HepG2 (cell line): ENCODE data around the gene MTA2. TPM values are rescaled to one million over a fixed set of nuclear protein-coding genes. Genes with fewer than 3 reads are reported as not detected.
A peak's percentile ranks its signal among the peaks of the same experiment; 100 is the strongest.

ENCODE experiments used
- GABPA ChIP-seq, 2 experiments: IDR thresholded peaks; 2 replicates each; pipeline ENCODE4 v1.6.1; 2011 to 2016; ENCODE audit warnings: low read depth in 2 of 2, low read length in 1 of 2, missing biosample characterization in 1 of 2, missing genetic modification characterization in 1 of 2
- GFI1 ChIP-seq: sonication (generic); formaldehyde crosslinking; IDR thresholded peaks from 2 replicates; pipeline ENCODE4 v1.5.0; 2020; ENCODE audit warnings: missing genetic modification reagents, mild to moderate bottlenecking, borderline replicate concordance
- HOXA3 ChIP-seq: sonication (generic); formaldehyde crosslinking; IDR thresholded peaks from 2 replicates; pipeline ENCODE4 v1.5.0; 2020; ENCODE audit warnings: missing genetic modification reagents
- KLF9 ChIP-seq: IDR thresholded peaks from 2 replicates; pipeline ENCODE4 v1.6.1; 2016; ENCODE audit warnings: low read depth
- MAF1 ChIP-seq: sonication (generic); formaldehyde crosslinking; IDR thresholded peaks from 2 replicates; pipeline ENCODE4 v1.5.0; 2020; ENCODE audit warnings: missing genetic modification reagents, borderline replicate concordance
- NCOA1 ChIP-seq: sonication (generic); formaldehyde crosslinking; IDR thresholded peaks from 2 replicates; pipeline ENCODE4 v1.9.0; 2021; ENCODE audit warnings: missing genetic modification reagents
- NFE2L1 ChIP-seq: sonication (generic); formaldehyde crosslinking; IDR thresholded peaks from 2 replicates; pipeline ENCODE4 v1.4.0; 2020; ENCODE audit warnings: missing genetic modification reagents, mild to moderate bottlenecking, borderline replicate concordance
- NFYB ChIP-seq: sonication (generic); formaldehyde crosslinking; IDR thresholded peaks from 2 replicates; pipeline ENCODE4 v1.4.0; 2020; ENCODE audit warnings: missing genetic modification reagents
- SALL1 ChIP-seq: sonication (generic); formaldehyde crosslinking; IDR thresholded peaks from 2 replicates; pipeline ENCODE4 v1.8.0; 2022; ENCODE audit warnings: mild to moderate bottlenecking, missing genetic modification reagents
- SRY ChIP-seq: sonication (generic); formaldehyde crosslinking; IDR thresholded peaks from 2 replicates; pipeline ENCODE4 v1.8.0; 2022; ENCODE audit warnings: mild to moderate bottlenecking, missing genetic modification reagents
- TP53 ChIP-seq: sonication (generic); formaldehyde crosslinking; conservative IDR thresholded peaks from 2 replicates; pipeline ENCODE4 v1.4.0; 2020; ENCODE audit warnings: missing genetic modification reagents
- U2AF1 ChIP-seq: fragments of 200-400 bp; formaldehyde crosslinking; optimal IDR thresholded peaks from 2 replicates; pipeline ENCODE3; 2017; ENCODE audit warnings: mild to moderate bottlenecking, low read depth, low read length
- ZNF224 ChIP-seq: sonication (generic); formaldehyde crosslinking; IDR thresholded peaks from 2 replicates; pipeline ENCODE4 v1.5.0; 2020; ENCODE audit warnings: mild to moderate bottlenecking, missing genetic modification reagents
- ZNF878 ChIP-seq: sonication (generic); formaldehyde crosslinking; IDR thresholded peaks from 2 replicates; pipeline ENCODE4 v1.8.1; 2023; ENCODE audit warnings: mild to moderate bottlenecking, missing genetic modification reagents, moderate library complexity
- polyA plus RNA-seq, 8 experiments: library from polyadenylated mRNA; depleted of rRNA in 3 of 8; stranded (reverse) in 7 of 8; unstranded in 1 of 8; fragments of >200 nt; fragmentation: Illumina TruSeq in 4 of 8; extraction: Trizol in 4 of 8; gene quantifications; 2 replicates each; pipeline versions ENCODE4 v1.2.1 to v1.2.3, GENCODE V29; 2011 to 2016; ENCODE audit warnings: low read depth in 4 of 8, missing spikeins in 1 of 8, mixed read lengths in 1 of 8; ENCODE audit not compliant: insufficient read depth in 1 of 8
- total RNA-seq, 5 experiments: library from RNA; depleted of rRNA; stranded (reverse); fragments of >200 nt; fragmentation: Illumina TruSeq; extraction: Trizol; gene quantifications; 2 replicates each; pipeline ENCODE4 v1.2.3, GENCODE V29; 2016; ENCODE audit warnings: low read depth in 1 of 5
- TF ChIP-seq, protein P1 (sequence below): sonication (generic); formaldehyde crosslinking; conservative IDR thresholded peaks from 2 replicates; pipeline ENCODE4 v1.4.0; 2020; ENCODE audit warnings: mild to moderate bottlenecking, missing genetic modification reagents, moderate library complexity
- TF ChIP-seq, protein P2 (sequence below): sonication (generic); formaldehyde crosslinking; IDR thresholded peaks from 2 replicates; pipeline ENCODE4 v1.4.0; 2020; ENCODE audit warnings: missing genetic modification reagents, borderline replicate concordance
- TF ChIP-seq, protein P3 (sequence below): sonication (generic); formaldehyde crosslinking; IDR thresholded peaks from 2 replicates; pipeline ENCODE4 v1.4.0; 2020; ENCODE audit warnings: low read depth, missing genetic modification reagents

MTA2 gene
- total and polyA plus RNA-seq, 2 of the 13 experiments (the other 11 are each of a cell fraction or from before 2014, with no cell fraction given) = 14.0 to 70.0 TPM

DNA sequence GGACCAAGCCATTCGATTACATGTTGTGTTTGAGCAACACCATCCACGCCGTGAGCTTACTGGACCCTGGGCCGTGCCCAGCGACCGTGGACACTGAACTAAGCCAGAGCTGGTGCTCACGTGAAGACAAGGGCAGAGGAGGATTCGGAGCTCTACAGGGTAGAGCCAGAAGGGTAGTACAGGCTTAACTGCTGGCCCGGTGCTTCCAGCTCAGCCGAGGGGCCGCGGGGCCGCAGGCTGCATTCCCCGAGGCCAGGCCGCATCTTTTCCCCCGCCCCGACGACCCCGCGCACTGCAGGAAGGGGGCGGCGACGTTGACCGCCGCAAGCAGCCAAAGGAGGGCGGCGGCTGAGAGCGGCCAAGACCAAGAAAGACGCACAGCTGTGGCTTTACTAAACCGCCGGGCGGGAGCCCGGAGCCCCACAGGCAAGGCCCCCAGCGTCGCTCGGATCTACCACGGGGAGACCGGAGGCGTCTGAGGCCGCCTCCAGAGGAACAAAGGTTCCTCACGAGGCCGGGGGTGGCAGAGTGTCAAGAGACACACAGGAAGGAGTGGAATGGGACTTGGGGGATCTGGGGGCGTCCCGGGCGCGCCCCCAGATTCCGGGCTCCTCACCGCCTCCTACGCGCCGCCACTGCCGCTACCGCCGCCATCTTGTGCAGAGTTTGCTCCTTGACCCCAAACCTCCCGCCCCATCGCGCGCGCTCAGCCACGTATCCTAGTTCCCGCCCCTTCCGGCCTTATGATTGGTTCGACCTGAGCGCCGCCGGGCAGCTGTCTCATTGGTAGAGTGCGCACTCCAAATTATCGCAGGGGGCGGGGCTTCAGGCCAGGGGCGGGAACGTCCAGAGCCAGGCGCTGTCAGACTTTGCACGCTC lies 44.5 kb upstream of the MTA2 start, which contains the start of gene GANAB (continued):
- TF ChIP-seq MAF1 (CRISPR knock-in tag) (no peak), TP53 (CRISPR knock-in tag) (no peak), SALL1 (CRISPR knock-in tag) (peak; percentile 15), NFE2L1 (CRISPR knock-in tag) (no peak), ZNF224 (CRISPR knock-in tag) (no peak), KLF9 (CRISPR knock-in tag) (no peak), NFYB (CRISPR knock-in tag) (peak; percentile 85), GABPA (IDR thresholded peaks at IDR 0.05; ENCODE audit: low read depth, low read length) (peak; percentile 66), GABPA (CRISPR knock-in tag; IDR thresholded peaks at IDR 0.05; ENCODE audit: low read depth) (peak; percentile 91), SRY (CRISPR knock-in tag) (peak; percentile 89), NCOA1 (CRISPR knock-in tag) (peak; percentile 63; the same call in 1 of the 2 replicates), HOXA3 (CRISPR knock-in tag) (peak; percentile 74), ZNF878 (CRISPR knock-in tag) (peak; percentile 43; the same call in 1 of the 2 replicates), U2AF1 (no peak), GFI1 (CRISPR knock-in tag) (peak; percentile 56; the same call in 1 of the 2 replicates)
- TF ChIP-seq, protein P1, sequence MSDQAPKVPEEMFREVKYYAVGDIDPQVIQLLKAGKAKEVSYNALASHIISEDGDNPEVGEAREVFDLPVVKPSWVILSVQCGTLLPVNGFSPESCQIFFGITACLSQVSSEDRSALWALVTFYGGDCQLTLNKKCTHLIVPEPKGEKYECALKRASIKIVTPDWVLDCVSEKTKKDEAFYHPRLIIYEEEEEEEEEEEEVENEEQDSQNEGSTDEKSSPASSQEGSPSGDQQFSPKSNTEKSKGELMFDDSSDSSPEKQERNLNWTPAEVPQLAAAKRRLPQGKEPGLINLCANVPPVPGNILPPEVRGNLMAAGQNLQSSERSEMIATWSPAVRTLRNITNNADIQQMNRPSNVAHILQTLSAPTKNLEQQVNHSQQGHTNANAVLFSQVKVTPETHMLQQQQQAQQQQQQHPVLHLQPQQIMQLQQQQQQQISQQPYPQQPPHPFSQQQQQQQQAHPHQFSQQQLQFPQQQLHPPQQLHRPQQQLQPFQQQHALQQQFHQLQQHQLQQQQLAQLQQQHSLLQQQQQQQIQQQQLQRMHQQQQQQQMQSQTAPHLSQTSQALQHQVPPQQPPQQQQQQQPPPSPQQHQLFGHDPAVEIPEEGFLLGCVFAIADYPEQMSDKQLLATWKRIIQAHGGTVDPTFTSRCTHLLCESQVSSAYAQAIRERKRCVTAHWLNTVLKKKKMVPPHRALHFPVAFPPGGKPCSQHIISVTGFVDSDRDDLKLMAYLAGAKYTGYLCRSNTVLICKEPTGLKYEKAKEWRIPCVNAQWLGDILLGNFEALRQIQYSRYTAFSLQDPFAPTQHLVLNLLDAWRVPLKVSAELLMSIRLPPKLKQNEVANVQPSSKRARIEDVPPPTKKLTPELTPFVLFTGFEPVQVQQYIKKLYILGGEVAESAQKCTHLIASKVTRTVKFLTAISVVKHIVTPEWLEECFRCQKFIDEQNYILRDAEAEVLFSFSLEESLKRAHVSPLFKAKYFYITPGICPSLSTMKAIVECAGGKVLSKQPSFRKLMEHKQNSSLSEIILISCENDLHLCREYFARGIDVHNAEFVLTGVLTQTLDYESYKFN (CRISPR knock-in tag) = peak; percentile 19
- TF ChIP-seq, protein P2, sequence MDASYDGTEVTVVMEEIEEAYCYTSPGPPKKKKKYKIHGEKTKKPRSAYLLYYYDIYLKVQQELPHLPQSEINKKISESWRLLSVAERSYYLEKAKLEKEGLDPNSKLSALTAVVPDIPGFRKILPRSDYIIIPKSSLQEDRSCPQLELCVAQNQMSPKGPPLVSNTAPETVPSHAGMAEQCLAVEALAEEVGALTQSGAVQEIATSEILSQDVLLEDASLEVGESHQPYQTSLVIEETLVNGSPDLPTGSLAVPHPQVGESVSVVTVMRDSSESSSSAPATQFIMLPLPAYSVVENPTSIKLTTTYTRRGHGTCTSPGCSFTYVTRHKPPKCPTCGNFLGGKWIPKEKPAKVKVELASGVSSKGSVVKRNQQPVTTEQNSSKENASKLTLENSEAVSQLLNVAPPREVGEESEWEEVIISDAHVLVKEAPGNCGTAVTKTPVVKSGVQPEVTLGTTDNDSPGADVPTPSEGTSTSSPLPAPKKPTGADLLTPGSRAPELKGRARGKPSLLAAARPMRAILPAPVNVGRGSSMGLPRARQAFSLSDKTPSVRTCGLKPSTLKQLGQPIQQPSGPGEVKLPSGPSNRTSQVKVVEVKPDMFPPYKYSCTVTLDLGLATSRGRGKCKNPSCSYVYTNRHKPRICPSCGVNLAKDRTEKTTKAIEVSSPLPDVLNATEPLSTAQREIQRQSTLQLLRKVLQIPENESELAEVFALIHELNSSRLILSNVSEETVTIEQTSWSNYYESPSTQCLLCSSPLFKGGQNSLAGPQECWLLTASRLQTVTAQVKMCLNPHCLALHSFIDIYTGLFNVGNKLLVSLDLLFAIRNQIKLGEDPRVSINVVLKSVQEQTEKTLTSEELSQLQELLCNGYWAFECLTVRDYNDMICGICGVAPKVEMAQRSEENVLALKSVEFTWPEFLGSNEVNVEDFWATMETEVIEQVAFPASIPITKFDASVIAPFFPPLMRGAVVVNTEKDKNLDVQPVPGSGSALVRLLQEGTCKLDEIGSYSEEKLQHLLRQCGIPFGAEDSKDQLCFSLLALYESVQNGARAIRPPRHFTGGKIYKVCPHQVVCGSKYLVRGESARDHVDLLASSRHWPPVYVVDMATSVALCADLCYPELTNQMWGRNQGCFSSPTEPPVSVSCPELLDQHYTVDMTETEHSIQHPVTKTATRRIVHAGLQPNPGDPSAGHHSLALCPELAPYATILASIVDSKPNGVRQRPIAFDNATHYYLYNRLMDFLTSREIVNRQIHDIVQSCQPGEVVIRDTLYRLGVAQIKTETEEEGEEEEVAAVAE (CRISPR knock-in tag) = no peak; the same call in 1 of the 2 replicates
- TF ChIP-seq, protein P3, sequence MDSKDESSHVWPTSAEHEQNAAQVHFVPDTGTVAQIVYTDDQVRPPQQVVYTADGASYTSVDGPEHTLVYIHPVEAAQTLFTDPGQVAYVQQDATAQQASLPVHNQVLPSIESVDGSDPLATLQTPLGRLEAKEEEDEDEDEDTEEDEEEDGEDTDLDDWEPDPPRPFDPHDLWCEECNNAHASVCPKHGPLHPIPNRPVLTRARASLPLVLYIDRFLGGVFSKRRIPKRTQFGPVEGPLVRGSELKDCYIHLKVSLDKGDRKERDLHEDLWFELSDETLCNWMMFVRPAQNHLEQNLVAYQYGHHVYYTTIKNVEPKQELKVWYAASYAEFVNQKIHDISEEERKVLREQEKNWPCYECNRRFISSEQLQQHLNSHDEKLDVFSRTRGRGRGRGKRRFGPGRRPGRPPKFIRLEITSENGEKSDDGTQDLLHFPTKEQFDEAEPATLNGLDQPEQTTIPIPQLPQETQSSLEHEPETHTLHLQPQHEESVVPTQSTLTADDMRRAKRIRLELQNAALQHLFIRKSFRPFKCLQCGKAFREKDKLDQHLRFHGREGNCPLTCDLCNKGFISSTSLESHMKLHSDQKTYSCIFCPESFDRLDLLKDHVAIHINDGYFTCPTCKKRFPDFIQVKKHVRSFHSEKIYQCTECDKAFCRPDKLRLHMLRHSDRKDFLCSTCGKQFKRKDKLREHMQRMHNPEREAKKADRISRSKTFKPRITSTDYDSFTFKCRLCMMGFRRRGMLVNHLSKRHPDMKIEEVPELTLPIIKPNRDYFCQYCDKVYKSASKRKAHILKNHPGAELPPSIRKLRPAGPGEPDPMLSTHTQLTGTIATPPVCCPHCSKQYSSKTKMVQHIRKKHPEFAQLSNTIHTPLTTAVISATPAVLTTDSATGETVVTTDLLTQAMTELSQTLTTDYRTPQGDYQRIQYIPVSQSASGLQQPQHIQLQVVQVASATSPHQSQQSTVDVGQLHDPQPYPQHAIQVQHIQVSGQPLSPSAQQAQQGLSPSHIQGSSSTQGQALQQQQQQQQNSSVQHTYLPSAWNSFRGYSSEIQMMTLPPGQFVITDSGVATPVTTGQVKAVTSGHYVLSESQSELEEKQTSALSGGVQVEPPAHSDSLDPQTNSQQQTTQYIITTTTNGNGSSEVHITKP (CRISPR knock-in tag) = no peak; the same call in 1 of the 2 replicates
